Stomach (tissue), 4 donors: ENCODE measurements around the gene TTLL3.

Source experiments
- POLR2AphosphoS5 ChIP-seq, 3 donors: sonication (generic); formaldehyde crosslinking; IDR thresholded peaks; one replicate each; pipeline ENCODE4 v1.6.1; 2016; ENCODE audit warnings: antibody characterized with exemption in 3 of 3
- TF ChIP-seq, protein P1 (sequence below), 7 experiments: fragments of 450-650 bp in 4 of 7; fragments of 200-600 bp in 3 of 7; sonication (generic) in 3 of 7; IDR thresholded peaks; one replicate each; pipeline ENCODE4 v1.5.1; 2016 to 2019; ENCODE audit warnings: antibody characterized with exemption in 7 of 7, control low read depth in 2 of 7, mild to moderate bottlenecking in 1 of 7

DNA sequence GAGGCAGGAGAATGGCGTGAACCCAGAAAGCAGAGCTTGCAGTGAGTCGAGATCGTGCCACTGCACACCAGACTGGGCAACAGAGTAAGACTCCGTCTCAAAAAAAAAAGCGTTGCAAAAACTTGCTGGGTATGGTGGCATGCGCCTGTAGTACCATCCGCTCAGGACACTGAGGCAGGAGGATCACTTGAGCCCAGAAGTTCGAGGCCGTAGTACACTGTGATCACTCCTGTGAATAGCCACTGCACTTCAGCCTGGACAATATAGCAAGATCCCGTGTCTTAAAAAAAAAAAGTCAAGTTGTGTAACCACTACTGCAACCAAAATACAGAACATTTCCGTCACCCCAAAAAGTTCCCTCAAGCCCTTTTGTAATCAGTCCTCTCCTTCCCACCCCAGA is 15.7 kb upstream of the TTLL3 start:
- TF ChIP-seq, protein P1, sequence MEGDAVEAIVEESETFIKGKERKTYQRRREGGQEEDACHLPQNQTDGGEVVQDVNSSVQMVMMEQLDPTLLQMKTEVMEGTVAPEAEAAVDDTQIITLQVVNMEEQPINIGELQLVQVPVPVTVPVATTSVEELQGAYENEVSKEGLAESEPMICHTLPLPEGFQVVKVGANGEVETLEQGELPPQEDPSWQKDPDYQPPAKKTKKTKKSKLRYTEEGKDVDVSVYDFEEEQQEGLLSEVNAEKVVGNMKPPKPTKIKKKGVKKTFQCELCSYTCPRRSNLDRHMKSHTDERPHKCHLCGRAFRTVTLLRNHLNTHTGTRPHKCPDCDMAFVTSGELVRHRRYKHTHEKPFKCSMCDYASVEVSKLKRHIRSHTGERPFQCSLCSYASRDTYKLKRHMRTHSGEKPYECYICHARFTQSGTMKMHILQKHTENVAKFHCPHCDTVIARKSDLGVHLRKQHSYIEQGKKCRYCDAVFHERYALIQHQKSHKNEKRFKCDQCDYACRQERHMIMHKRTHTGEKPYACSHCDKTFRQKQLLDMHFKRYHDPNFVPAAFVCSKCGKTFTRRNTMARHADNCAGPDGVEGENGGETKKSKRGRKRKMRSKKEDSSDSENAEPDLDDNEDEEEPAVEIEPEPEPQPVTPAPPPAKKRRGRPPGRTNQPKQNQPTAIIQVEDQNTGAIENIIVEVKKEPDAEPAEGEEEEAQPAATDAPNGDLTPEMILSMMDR (IDR thresholded peaks at IDR 0.05) = no peak
- TF ChIP-seq POLR2AphosphoS5 (IDR thresholded peaks at IDR 0.05) = no peak
